Immature natural killer cell (primary cell): ENCODE measurements around the gene TTF1. TPM values are rescaled to one million over a fixed set of nuclear protein-coding genes. Genes with fewer than 3 reads are reported as not detected.

Experiments used
- DNase-seq, 3 donors: peaks; one replicate each; pipeline ENCODE4 v3.0.0; 2022; ENCODE audit warnings: mixed read lengths in 1 of 3
- H3K27ac Mint-ChIP-seq, 6 donors: one replicate each; pipeline ENCODE4 v1.8.0; 2020; ENCODE audit warnings: mixed read lengths in 6 of 6, mild to moderate bottlenecking in 5 of 6, inconsistent platforms in 4 of 6, moderate library complexity in 3 of 6
- H3K27me3 Mint-ChIP-seq, 3 donors: one replicate each; pipeline ENCODE4 v1.8.0; 2020 to 2021; ENCODE audit warnings: low read depth in 3 of 3, mild to moderate bottlenecking in 3 of 3, mixed read lengths in 3 of 3, moderate library complexity in 3 of 3, inconsistent platforms in 1 of 3
- H3K36me3 Mint-ChIP-seq, 3 donors: one replicate each; pipeline ENCODE4 v1.8.0; 2020; ENCODE audit warnings: mixed read lengths in 3 of 3, inconsistent platforms in 2 of 3, mild to moderate bottlenecking in 2 of 3
- H3K4me1 Mint-ChIP-seq, 2 donors: one replicate each; pipeline ENCODE4 v1.8.0; 2020; ENCODE audit warnings: inconsistent platforms in 2 of 2, mild to moderate bottlenecking in 2 of 2, mixed read lengths in 2 of 2, moderate library complexity in 1 of 2
- H3K4me3 Mint-ChIP-seq, 5 donors: one replicate each; pipeline ENCODE4 v1.8.0; 2020; ENCODE audit warnings: mild to moderate bottlenecking in 5 of 5, mixed read lengths in 5 of 5, inconsistent platforms in 3 of 5, moderate library complexity in 3 of 5
- H3K9me3 Mint-ChIP-seq, 6 donors: one replicate each; pipeline ENCODE4 v1.8.0; 2020; ENCODE audit warnings: mild to moderate bottlenecking in 6 of 6, mixed read lengths in 6 of 6, inconsistent platforms in 4 of 6, moderate library complexity in 3 of 6
- polyA plus RNA-seq, 3 donors: library from polyadenylated mRNA; unstranded; fragments of 300-500 nt; fragmentation: Illumina TruSeq; gene quantifications; one replicate each; pipeline ENCODE4 v1.2.3, GENCODE V29; 2021

Gene TTF1
- polyA plus RNA-seq, 3 donors from 2014 or later = 1.5 to 6.8 (median 6.5) TPM

DNA sequence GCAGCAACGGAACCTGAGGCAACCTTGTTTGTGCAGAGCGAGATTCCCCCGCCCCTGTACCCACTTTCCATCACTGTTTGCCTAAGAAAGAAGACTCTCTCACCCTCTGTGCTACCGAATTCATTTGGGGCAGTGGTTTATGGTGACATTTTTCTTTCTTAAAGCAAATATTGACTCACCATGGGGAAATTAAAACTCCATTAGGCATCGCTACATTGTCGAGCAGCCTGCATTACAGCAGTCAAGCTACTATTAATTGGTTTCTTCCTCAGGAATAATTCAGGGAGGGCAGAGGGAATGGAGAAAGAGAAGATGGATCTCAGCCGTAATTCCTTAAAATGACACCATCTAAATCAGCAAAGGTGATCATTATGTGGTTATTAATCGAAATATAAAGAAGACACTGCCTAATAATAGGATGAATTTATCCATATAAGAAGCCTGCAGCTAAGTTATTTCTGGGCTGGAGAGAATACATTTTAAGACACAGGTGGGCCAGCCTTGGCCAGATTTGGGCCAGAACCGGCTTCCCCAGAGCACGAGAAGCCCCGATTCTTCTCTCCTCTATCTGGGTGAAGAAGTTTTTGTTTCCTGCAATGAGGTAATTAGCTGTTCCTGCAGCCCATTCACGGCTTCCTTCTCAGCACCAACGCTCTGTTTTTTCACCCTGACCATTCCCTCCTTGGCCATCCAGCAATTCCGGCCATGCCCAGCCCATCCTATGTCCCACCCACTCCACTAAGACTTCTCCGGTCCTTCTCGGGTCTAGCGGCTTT, 20.2 kb upstream of the TTF1 start:
- Mint-ChIP-seq H3K9me3 (no peaks in the 10 kb centered on the region), H3K36me3 (no peaks in the 10 kb centered on the region), H3K4me1 (no peaks in the 10 kb centered on the region), H3K27ac (no peak overlapping the region), H3K27me3 (peaks cover 28 to 39% (median 30%) of the 10 kb centered on the region in 3 donors), H3K4me3 (no peak overlapping the region)
- no peak for DNase-seq

DNA sequence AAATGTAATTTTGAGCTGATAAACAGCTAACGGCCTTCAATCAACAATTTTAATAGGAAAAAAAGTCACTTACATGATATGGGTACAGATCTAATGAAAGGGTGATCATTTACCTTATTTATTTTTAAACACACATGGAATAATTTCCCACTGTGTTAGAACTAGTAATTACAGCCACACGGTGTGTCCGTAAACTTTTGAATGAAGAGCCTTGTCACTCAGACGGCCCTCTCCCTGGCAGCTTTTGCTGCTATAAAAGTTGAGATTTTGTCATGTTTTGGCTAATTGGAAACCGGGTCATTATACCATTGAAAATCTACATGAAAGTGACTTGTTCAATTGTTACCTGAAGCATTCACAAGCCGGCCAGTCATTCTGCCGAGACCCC, 19.0 kb upstream of the TTF1 start:
- Mint-ChIP-seq H3K4me1 (no peaks in the 10 kb centered on the region), H3K27me3 (peaks cover 21 to 35% (median 31%) of the 10 kb centered on the region in 3 donors), H3K36me3 (no peaks in the 10 kb centered on the region), H3K4me3 (no peak overlapping the region), H3K27ac (no peak overlapping the region), H3K9me3 (no peaks in the 10 kb centered on the region)
- DNase-seq = no peak

DNA sequence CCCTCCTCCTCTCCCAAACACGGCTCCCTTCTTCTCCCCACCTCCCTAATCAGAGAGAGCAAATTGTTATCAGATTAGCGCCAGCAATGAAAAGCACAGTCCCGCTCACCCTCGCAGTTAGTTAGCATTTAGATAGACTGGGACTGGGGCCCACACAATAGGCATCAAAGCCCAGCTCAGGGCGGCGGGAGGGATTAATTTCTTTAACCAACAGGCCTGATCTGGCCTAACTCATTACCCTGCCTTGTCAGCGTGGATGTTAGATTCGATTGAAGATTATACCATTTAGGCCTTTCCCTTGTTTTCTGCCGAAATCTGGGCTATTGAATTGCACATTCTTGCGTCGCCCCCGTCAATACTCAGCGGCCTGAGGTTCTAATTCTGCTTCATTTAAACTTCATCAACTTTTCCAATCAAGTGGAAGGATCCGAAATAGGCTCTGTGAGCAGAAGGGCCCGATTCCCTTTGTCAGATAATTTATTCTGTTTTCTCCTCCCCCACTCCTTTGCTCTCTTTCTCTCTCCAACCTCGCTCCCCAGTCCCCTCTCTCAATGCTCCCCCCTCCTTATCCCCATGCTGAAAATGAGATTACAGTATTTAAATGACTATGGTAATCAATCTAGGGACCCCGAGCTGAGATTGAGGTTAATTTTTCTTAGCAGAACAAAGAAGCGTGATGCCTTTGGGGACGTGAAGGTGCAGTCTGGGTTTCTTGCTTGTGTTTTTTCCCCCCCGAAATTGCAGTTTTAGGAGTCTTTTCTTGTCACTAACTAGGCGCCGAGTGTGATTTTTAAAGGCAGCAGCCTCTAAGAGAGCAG, 18.4 kb upstream of the TTF1 start:
- H3K4me1 Mint-ChIP-seq = no peaks in the 10 kb centered on the region
- no peaks in the 10 kb centered on the region for H3K9me3 Mint-ChIP-seq
- H3K4me3 Mint-ChIP-seq = no peak overlapping the region
- no peak for DNase-seq
- H3K27me3 Mint-ChIP-seq = peaks cover 20 to 31% (median 30%) of the 10 kb centered on the region in 3 donors
- no peaks in the 10 kb centered on the region for H3K36me3 Mint-ChIP-seq
- H3K27ac Mint-ChIP-seq = no peak overlapping the region

DNA sequence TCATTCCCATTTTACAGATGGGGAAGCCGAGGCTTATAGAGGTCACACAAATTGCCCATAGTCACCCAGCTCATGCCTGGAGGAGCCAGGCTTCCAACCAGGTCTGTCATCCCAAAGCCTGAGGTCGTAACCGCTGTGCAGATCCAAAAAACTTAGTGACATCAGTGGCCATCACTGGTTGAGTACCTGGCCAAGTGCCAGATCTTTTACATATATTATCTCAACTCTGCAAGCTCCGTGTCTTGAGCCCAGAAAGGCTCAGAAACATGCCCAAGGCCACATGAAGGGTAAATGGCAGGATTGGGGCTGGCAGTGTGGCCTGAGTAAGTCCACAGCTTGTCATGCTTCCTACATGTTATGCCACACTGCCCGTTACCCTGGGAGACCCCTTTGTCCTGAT, 16.9 kb upstream of the TTF1 start:
- Mint-ChIP-seq H3K9me3 (no peaks in the 10 kb centered on the region), H3K4me1 (no peaks in the 10 kb centered on the region), H3K4me3 (no peak overlapping the region), H3K27me3 (peaks cover 22 to 28% (median 23%) of the 10 kb centered on the region in 3 donors), H3K27ac (no peak overlapping the region), H3K36me3 (no peaks in the 10 kb centered on the region)
- no peak for DNase-seq

DNA sequence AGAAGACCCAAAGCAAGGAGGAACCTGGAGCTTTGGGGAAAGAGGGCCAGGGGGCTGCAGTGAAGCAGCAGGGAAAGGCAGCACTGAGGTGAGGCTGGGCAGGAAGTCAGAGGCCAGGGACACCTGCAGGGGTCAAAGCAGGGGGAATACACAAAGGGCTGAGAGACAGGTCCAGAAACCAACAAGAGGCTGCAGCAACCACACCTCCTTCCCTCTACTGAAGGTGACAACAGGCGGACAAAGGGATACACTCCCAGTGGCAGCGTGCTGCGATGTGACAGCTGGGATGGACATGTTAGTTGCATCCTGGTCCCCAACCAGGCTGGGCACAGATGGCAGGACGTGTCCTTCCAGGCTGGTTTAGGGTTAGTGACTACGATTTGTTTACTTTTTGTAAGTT, 15.9 kb upstream of the TTF1 start:
- Mint-ChIP-seq H3K4me1 (no peaks in the 10 kb centered on the region), H3K9me3 (no peaks in the 10 kb centered on the region), H3K4me3 (no peak overlapping the region), H3K36me3 (no peaks in the 10 kb centered on the region), H3K27me3 (peaks cover 23 to 33% (median 28%) of the 10 kb centered on the region in 3 donors), H3K27ac (no peak overlapping the region)
- no peak for DNase-seq

DNA sequence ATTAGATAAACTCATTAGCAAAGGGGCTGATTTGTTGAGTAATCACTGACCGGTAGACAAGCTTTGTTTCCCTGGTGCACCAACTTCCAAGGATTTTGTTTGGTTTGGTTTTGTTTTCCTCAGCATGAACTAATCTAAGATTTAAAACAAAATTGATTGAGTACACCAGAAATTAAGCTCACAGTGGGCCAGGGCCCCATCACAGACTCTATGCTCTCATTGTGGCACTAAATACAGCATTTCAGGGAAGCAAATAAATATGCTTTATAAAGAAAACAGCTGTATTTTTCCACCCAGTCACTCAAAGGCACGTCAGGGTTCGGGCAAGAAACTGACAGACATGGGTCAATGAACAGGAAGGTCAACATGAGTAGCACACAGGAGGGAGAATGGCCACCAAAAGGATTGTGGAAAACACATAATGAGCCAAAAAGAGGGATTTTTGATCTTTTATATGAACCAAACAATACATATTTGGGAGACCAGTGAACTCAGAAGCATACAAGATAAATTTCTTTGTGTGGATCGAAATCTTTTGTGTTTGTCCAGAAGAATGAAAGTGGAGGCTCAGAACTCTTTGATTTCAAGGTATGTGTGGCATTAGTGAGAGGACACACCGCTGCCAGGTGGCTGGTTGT, 12.2 kb upstream of the TTF1 start:
- no peak overlapping the region for H3K4me3 Mint-ChIP-seq
- DNase-seq = no peak
- H3K4me1 Mint-ChIP-seq = no peaks in the 10 kb centered on the region
- no peaks in the 10 kb centered on the region for H3K36me3 Mint-ChIP-seq
- no peaks in the 10 kb centered on the region for H3K9me3 Mint-ChIP-seq
- peaks cover 14 to 26% (median 16%) of the 10 kb centered on the region in 3 donors for H3K27me3 Mint-ChIP-seq
- no peak overlapping the region for H3K27ac Mint-ChIP-seq

DNA sequence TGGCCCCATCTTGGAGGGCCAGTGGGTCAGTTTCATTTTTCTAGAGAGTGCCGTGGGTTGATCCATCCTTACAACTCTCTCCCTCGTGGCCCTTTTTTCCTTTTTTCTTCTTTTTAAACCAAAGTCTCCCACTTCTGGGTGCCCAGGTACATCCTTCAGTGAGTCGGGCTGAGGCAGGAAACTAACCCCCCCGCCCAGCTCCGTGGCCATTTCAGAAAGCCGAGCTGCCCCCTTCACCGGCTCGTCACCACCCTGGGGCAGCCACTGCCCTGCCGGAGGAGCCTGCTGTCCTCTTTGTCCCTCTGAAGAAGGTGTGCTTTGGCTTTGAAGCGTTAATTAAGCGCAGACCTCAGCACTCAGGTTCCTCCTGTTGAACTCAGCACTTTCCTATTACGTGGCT, 8.5 kb upstream of the TTF1 start:
- H3K36me3 Mint-ChIP-seq = no peaks in the 10 kb centered on the region
- no peak overlapping the region for H3K27ac Mint-ChIP-seq
- no peak for DNase-seq
- peaks cover 22 to 43% (median 26%) of the 10 kb centered on the region in 3 donors for H3K27me3 Mint-ChIP-seq
- H3K4me1 Mint-ChIP-seq = peaks cover 11 to 18% of the 10 kb centered on the region in 2 donors
- no peak overlapping the region for H3K4me3 Mint-ChIP-seq
- no peaks in the 10 kb centered on the region for H3K9me3 Mint-ChIP-seq

DNA sequence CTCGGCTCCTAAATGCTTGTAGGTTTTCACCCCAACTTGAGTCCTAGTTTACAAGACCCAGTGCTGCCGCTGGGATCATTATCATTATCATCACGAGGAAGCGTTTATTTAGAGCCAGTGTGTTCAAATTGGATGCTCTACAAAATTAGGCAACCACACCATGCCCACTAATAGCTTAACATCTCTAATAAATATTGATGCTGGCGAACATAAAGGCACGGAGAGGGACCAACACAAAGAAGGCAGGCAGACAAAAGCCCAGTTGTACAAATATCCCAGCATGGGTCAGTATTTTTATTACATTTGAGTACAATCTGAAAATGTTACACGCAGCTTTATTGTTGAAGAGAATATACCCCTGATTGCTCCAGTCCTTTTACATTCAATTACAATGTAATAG, 8.1 kb upstream of the TTF1 start:
- no peaks in the 10 kb centered on the region for H3K36me3 Mint-ChIP-seq
- DNase-seq = no peak
- peaks cover 11 to 18% of the 10 kb centered on the region in 2 donors for H3K4me1 Mint-ChIP-seq
- H3K27ac Mint-ChIP-seq = no peak overlapping the region
- H3K27me3 Mint-ChIP-seq = peaks cover 23 to 41% (median 26%) of the 10 kb centered on the region in 3 donors
- H3K4me3 Mint-ChIP-seq = no peak overlapping the region
- no peaks in the 10 kb centered on the region for H3K9me3 Mint-ChIP-seq

DNA sequence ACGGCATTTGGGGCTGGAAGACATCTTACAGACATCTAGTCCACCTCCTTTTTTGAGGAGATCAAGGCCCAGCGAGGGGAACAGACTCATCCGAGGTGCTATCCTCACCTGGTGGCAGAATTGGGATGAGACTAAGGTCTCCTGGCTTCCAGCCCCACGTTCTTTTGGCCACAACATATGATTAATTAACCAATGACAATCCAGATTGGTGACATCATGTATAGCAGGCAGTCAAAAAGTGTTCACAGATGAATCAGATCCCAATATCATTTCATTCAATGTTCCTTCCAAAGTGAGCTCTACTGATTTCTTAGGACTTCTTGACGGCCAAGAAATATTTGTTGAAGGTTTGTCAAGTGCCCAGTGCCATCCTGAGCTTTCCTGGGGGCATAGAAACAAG, 7.3 kb upstream of the TTF1 start:
- peaks cover 15 to 18% of the 10 kb centered on the region in 2 donors for H3K4me1 Mint-ChIP-seq
- no peak overlapping the region for H3K27ac Mint-ChIP-seq
- no peaks in the 10 kb centered on the region for H3K36me3 Mint-ChIP-seq
- DNase-seq = no peak
- no peaks in the 10 kb centered on the region for H3K9me3 Mint-ChIP-seq
- peaks cover 26 to 41% (median 27%) of the 10 kb centered on the region in 3 donors for H3K27me3 Mint-ChIP-seq
- no peak overlapping the region for H3K4me3 Mint-ChIP-seq

DNA sequence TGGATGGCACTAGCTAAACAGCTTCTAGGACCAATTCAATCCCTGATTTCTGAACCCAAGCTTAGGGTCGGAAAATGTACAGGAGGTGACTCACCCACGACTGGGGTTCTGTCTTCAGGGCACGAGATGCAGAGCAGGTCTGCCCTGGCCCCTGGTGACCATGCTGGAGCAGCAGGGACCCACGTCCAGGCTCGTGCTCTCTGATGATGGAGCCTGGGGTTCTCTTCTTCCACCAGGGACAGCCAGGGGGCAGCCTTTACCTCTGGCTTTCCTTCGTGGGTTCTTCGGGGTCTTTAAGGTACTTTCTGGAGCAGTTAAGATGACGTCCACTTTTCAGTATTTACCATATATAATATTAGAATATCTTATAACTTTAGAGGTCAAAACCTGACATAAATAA, 5.4 kb upstream of the TTF1 start:
- no peak overlapping the region for H3K4me3 Mint-ChIP-seq
- peak; percentile 22 to 41 (median 30) for DNase-seq
- H3K27ac Mint-ChIP-seq = no peak overlapping the region
- no peaks in the 10 kb centered on the region for H3K36me3 Mint-ChIP-seq
- H3K4me1 Mint-ChIP-seq = peaks cover 18 to 21% of the 10 kb centered on the region in 2 donors
- H3K27me3 Mint-ChIP-seq = peaks cover 20 to 30% (median 27%) of the 10 kb centered on the region in 3 donors
- no peaks in the 10 kb centered on the region for H3K9me3 Mint-ChIP-seq

DNA sequence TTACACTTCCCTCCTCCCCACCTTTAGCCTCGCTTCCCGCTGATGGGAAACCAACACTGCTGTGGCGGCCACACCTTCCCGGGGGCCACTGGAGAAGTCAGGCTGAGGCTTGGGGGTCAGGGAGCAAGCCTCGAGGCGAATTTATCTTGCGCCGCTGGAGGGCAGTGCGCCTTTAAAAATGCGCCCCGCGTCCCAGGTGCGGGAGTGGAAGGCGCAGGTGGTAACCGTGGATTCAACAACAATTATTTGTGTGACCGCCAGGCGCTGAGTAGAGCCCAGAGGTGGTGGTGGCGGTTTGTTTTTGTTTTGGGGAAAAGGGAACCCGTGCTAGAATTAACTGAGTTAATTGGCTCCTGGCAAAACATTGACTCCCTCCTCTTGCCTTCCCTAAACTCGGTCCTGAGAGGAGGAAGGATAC, 4.5 kb upstream of the TTF1 start:
- Mint-ChIP-seq H3K36me3 (no peaks in the 10 kb centered on the region), H3K9me3 (no peaks in the 10 kb centered on the region), H3K4me1 (peaks cover 26 to 31% of the 10 kb centered on the region in 2 donors), H3K27me3 (peaks cover 24 to 33% (median 32%) of the 10 kb centered on the region in 3 donors), H3K27ac (no peak overlapping the region), H3K4me3 (peak overlapping the region; percentile 40 to 71 (median 69))
- peak; percentile 49 to 62 (median 62) for DNase-seq

DNA sequence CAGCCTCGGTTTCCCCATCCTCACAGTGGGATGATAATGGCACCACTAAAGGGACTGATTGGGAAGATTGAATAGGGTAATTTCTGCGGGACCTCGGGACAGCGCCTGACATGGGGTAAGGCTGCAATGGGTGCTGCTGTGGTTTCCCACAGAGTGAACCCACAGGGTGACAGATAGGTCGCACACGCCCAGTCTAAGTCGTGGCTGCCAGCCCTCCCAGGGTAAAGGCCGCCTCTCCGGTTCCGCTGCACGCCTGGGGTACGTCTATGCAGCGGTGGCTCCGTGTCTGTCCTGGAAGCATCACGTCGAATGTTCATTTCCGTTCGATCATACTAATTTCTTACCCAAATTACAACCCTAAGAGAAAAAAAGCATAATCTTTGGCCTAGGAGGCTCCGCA, 4.0 kb upstream of the TTF1 start:
- no peak overlapping the region for H3K27ac Mint-ChIP-seq
- peaks cover 24 to 35% (median 33%) of the 10 kb centered on the region in 3 donors for H3K27me3 Mint-ChIP-seq
- H3K4me3 Mint-ChIP-seq = peak overlapping the region; percentile 40 to 71 (median 69)
- no peaks in the 10 kb centered on the region for H3K36me3 Mint-ChIP-seq
- H3K9me3 Mint-ChIP-seq = no peaks in the 10 kb centered on the region
- peaks cover 31 to 36% of the 10 kb centered on the region in 2 donors for H3K4me1 Mint-ChIP-seq
- DNase-seq = peak; percentile 17 to 21 (median 19)

DNA sequence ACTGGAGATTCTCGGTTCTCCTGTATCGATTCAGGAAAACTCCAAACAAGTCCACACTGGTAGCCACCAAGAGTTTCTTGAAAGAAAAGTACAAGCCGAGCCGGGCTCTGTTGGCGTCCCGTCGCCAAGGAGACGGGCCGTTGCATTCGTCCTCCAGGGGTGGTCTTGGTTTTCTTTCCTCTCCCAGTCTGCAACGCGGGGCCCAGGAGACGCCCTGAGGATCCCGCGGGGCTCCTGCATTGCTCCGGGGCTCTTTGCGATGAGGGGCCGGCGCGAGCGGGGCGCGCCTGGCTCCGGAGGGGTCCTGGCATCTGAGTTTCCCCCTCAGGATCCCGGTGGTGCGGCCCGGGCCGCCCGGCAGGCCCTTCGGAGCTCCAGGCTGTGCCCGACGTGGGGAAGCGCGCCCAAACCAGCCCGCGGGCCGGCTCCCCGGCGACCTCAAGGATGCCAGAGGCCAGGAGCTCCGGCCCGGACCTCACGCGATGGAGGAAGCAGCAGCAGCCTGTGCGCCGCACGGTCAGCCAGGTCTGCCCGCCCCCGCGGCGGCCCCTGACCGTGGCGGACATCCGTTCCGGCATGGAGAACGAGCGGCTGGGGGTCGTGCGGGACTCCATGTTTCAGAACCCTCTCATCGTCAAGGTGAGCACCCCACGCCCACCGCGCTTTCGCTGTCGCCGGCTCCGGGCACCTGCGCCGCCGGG, 3.3 kb upstream of the TTF1 start, which contains the start of gene CFAP77:
Gene CFAP77, plus strand, starts transcription at position 384 of the 701 bp plus-strand sequence. Its CDS starts 61 bp downstream, at position 445.
- peak in 1 of 3 donors; percentile 25 for DNase-seq
- Mint-ChIP-seq H3K27ac (no peak within 1 kb of the TSS), H3K36me3 (no peaks in the 10 kb centered on the region), H3K9me3 (no peaks in the 10 kb centered on the region), H3K4me1 (peaks cover 36 to 42% of the 10 kb centered on the region in 2 donors), H3K4me3 (peak within 1 kb of the TSS; percentile 40 to 71 (median 69)), H3K27me3 (peaks cover 23 to 33% (median 32%) of the 10 kb centered on the region in 3 donors)
